Fibroblast of skin of right quadriceps (primary cell): ENCODE results near the gene THAP11.
"Not testable (repeated sequence)": the region's sequence is repeated elsewhere in the genome, so short reads cannot be mapped to it uniquely, and the experiment has no call there.

Source experiments
- DNase-seq: peaks from one replicate; pipeline ENCODE4 v3.0.0-alpha.2; 2013

THAP11 gene

DNA sequence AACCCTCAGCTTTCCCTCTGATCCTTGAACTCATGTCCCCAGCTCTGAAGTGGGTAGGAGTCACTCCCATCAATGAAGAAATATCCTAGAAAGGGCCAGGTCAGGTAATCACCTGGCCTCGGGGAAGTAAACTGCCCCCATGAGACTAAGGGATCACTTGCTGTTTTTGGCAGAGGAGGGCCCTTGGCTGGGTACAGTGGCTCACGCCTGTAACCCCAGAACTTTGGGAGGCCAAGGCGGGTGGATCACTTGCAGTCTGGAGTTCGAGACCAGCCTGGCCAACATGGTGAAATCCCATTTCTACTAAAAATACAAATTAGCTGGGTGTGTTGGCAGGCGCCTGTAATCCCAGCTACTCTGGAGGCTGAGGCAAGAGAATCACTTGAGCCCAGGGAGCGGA, 21.9 kb downstream of the THAP11 start:
- DNase-seq: not testable (repeated sequence)

DNA sequence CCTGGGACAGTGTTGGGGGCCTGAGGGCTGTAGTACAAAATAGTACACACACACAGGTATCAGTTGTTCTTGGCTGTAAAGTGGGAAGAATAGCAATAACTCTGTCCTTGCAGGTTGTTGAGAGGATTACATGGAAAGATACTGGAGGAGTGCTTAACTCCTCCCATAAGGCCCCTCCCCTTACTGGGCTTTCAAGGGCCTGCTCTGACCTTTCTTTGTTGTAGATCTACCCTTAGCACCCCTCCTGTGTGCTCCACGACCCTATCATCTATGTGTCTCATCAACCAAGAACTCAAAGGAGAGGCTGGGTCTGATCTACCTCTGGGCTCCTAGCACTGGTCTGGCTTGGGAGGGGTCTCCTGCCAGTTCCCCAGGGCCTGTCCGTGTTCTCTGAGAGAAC, 22.5 kb downstream of the THAP11 start:
- no peak for DNase-seq

DNA sequence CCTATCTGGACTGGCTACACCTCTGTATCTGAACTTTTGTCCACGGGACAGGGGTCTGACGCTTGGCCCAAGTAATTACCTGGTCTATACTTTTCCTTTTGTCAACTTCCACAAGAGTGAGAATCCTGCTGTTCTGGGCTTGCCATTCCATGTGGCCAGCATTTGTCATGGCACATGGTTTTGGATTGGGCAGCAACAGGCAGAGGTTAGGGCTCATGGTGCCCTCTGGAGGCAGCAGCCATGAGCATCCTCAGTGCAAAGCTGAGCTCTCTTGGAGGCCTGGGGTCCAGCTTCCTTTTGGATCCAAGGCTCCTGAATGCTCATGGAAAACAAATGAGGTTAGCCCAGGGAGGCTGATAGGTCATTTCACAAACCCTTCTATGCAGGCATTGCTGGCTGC, 23.2 kb downstream of the THAP11 start:
- peak; percentile 28 for DNase-seq

DNA sequence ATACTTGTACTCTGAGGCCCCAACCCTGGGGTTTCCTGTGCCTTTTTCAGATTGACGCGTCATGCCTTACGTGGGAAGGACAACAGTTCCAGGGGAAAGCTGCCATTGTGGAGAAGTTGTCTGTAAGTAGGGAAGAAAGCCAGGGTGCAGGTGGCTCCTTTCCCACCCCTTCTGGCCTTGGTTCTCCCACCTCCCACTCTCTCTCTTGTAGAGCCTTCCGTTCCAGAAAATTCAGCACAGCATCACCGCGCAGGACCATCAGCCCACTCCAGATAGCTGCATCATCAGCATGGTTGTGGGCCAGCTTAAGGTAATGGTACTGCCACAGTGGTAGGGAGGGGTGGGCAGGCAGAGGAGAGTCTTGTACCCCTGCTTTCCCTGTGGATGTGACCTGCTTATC, 26.2 kb downstream of the THAP11 start:
- no peak for DNase-seq

DNA sequence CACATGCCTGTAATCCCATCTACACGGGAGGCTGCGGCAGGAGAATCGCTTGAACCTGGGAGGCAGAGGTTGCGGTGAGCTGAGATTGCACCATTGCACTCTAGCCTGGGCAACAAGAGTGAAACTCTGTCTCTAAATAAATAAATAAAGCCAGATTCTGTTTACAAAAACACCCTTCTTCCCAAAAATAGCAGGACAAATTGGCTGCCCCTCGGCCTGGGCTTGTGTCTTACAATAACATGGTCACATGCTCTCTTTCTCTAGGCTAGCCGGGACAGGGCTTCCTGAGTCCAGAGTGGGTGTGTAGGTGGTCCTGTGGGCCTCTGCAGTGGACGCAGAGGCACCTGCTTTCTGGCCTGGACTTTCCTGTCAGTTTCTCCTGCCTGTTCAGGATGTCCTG, 27.5 kb downstream of the THAP11 start:
- no peak for DNase-seq

DNA sequence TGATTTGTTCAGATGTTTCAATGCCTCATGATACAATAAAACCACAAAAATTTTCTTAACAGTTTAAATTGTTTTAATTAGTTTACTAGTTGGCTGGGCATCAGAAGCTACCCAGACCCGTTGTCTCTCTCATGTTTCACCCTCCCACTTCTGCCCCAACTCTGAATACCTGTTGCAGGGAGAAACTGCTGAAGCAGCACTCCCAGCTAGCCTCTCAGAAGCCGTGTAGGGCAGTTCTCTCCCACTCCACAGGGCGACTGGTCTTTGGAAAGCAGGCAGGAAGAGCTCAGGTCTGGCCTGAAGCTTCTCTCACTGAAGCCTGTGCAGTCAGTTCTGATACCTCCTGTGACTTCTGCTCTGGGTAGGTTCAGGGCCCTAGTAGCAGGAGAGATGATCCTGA, 29.1 kb downstream of the THAP11 start:
- no peak for DNase-seq

DNA sequence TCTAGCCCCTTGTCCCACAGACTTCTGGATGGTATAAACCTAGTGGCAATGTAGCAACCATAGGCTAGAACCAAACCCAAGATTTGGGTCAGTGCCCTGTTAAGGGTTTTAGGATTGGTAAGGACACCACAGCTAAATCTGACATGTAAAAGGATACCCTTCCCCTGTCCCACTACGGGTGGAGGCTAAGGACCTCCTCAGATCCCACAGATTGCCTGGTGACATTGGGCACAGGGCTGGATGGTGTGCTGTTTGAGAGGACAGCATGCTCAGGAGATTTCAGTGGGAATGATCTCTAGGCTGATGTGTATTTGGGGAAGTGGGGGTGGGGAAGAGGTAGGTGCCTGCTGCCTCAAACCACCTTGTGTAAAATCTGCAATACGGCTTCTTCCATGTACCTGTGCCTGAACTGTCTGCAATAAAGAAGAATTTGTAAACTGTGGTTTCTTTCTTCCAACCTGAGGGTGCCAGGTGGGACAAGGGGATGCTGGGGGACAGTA, 30.1 kb downstream of the THAP11 start:
- DNase-seq: no peak

DNA sequence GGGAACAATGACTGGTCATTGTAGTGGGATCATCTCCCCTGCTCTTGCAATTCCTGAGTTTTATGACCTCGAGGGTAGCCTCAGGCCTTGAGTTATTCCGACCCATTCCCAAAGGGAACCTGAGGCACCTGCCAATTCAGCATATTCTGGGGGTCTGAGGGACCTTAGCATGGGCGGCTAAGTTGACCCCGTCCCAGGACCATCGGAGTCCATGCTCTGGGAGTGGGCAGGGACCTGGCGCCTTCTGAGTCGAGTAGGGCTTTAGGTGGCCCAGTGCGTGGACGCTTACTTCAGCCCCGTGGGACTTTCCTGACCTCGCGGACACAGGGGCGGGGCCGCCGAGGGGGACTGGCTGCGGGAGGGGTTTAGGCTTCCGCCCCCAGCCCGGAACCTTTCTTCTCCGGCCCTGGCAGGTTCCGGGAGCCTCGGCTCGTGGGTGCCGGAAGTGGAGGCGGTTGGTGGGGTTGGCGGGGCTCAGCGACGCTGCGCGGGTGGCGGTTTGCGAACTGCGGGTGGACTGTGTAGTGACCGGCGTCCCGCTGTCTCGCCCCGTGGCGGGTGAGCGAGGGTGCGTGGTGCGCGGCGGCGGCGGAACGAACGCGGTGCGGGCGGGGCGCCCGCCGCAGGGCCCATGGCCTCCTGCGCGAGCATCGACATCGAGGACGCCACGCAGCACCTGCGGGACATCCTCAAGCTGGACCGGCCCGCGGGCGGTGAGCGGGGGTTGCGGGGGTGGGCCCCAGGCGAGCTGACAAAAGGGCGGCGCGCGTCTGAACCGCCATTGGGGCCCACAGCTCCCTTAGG, 30.7 kb downstream of the THAP11 start, which contains the start of gene EDC4:
EDC4 (plus strand) TSS at position 422 of the 804 bp plus-strand sequence; CDS start at position 632, 210 bp downstream.
- peak; percentile 72 for DNase-seq

DNA sequence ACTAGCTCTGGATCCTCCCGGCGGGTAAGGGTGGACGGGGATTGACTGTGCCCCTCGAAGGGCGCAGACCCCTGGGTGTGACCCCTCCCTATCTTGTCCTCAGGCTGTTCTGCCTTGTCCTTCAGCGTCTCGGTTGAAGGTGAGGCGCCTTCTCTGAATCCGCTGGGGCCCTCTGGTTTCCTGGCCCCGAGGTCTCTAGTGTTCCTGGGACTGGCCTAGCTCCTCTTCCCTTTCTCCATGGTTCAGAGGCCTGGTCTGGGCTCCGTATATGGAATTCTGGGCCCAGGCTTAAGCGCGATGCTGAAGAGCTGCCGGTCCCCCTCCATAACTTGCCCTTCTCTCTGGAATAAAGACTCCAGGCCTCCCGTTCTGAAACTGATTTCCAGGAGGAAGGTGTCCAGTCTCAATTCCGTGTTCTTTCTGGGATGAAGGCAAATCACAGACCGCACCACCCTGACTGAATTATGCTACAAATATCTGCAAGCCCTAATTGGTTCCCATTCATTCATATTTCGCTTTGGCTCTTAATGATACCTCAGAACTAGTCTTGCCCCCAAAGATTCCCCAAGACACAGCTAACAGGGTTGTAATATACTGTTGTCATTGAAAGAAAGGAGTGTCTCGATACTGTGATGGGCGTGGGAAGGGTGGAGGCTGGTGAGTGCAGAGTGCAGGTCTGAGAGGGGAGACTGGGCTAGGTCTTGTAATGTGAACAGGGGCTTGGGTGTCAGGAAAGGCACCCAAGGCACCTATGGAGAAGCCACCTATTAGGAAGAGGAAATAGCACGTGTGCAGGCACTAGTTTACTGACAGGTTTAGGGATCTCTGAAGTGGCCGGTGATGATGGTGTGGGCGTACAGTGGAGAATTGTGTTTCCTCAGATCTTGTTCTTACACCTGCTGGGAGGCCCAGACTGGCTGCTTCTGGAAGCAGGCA, 31.6 kb downstream of the THAP11 start:
- no peak for DNase-seq

DNA sequence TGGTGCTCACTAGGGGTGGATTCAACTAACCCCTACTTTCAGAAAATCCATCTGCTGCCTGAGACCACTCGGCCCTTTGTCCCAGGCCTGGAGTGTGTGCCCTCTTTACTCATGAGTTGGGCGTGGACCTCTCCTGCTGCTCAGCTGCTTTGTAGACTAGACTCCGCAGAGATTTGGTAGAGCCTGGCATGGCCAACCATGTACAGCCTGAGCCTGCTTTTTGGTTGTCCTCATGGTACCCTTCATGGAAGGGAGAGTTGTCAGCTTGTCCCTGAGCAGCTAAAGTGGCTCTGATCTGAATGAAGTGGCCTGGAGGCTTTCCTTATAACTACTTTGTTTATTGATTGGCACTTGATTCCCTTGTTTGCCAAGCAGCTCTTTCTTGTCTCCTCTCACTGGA, 32.3 kb downstream of the THAP11 start:
- no peak for DNase-seq

DNA sequence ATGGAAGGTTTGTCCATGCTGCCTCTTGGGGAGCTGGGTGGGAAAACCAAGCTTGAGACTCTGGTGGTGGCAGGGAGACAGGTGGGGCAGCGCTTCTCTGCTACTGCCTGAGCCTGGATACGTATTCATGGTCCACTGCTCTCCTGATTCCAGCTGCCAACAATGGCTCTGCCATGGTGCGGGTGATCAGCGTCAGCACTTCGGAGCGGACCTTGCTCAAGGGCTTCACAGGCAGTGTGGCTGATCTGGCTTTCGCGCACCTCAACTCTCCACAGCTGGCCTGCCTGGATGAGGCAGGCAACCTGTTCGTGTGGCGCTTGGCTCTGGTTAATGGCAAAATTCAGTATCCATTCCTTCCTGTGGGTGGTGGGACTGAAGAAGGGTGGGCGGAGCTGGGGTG, 34.9 kb downstream of the THAP11 start:
- no peak for DNase-seq

DNA sequence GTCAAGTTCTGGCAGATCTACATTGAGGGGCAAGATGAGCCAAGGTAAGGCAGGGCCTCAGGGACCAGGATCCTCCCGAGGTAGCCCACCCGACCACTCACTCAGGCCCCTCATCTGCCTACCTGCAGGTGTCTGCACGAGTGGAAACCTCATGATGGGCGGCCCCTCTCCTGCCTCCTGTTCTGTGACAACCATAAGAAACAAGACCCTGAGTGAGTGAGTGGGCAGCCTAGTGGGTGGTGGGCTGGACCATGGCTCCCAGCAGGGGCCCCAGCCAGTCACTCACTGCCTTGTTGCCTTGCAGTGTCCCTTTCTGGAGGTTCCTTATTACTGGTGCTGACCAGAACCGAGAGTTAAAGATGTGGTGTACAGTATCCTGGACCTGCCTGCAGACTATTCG, 36.1 kb downstream of the THAP11 start:
- DNase-seq: no peak

DNA sequence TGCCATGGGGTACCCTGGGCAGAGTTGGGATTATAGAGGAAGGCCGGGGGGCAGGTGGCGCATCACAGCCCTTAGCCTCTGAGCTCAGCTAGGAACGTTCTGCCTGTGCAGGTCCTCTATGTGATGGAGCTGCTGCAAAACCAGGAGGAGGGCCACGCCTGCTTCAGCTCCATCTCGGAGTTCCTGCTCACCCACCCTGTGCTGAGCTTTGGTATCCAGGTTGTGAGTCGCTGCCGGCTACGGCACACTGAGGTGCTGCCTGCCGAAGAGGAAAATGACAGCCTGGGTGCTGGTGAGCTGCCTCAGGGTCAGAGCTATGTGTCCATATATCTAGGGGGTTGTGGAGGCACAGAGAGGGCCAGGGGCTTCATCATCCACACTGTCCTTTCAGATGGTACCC, 36.7 kb downstream of the THAP11 start:
- no peak for DNase-seq

DNA sequence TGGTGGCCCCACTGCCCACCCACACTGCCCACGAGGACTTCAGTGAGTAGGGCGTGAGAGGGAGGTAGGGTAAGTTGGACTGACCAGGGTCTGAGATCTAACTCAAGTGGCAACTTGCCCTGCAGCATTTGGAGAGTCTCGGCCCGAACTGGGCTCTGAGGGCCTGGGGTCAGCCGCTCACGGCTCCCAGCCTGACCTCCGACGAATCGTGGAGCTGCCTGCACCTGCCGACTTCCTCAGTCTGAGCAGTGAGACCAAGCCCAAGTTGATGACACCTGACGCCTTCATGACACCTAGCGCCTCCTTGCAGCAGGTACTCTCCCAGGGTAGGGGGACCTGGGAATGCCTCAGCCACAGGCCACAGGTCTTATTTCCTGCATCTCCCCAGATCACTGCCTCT, 37.3 kb downstream of the THAP11 start:
- no peak for DNase-seq

DNA sequence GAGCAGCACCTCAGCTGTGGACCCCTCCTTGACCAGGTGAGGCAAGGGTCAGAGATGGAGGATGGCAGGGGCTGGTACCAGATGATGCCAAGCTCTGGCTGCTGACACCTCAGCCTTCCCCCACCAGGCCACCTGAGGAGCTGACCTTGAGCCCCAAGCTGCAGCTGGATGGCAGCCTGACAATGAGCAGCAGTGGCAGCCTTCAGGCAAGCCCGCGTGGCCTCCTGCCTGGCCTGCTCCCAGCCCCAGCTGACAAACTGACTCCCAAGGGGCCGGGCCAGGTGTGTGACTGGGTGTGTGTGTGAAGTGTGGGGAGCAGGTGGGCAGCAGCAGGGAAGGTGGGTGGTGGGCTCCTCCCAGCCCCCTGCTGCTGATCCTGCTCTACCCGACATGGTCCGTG, 37.8 kb downstream of the THAP11 start:
- no peak for DNase-seq

DNA sequence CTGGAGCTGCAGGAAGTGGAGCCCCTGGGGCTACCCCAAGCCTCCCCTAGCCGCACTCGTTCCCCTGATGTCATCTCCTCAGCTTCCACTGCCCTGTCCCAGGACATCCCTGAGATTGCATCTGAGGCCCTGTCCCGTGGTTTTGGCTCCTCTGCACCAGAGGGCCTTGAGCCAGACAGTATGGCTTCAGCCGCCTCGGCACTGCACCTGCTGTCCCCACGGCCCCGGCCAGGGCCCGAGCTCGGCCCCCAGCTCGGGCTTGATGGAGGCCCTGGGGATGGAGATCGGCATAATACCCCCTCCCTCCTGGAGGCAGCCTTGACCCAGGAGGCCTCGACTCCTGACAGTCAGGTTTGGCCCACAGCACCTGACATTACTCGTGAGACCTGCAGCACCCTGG, 38.5 kb downstream of the THAP11 start:
- DNase-seq: no peak

DNA sequence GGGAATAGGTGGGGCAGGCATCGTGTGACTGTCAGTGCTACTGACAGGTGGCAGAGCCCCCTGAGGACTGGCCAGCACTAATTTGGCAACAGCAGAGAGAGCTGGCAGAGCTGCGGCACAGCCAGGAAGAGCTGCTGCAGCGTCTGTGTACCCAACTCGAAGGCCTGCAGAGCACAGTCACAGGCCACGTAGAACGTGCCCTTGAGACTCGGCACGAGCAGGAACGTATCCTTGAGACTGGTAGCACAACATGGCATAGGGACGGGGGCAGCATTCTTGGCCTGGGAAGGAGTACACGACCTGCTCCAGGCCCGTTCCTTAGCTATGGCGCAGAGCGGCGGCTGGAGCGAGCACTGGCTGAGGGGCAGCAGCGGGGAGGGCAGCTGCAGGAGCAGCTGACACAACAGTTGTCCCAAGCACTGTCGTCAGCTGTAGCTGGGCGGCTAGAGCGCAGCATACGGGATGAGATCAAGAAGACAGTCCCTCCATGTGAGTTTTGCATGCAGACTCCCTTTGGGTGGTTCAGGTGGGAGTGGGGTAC, 39.6 kb downstream of the THAP11 start:
- no peak for DNase-seq

DNA sequence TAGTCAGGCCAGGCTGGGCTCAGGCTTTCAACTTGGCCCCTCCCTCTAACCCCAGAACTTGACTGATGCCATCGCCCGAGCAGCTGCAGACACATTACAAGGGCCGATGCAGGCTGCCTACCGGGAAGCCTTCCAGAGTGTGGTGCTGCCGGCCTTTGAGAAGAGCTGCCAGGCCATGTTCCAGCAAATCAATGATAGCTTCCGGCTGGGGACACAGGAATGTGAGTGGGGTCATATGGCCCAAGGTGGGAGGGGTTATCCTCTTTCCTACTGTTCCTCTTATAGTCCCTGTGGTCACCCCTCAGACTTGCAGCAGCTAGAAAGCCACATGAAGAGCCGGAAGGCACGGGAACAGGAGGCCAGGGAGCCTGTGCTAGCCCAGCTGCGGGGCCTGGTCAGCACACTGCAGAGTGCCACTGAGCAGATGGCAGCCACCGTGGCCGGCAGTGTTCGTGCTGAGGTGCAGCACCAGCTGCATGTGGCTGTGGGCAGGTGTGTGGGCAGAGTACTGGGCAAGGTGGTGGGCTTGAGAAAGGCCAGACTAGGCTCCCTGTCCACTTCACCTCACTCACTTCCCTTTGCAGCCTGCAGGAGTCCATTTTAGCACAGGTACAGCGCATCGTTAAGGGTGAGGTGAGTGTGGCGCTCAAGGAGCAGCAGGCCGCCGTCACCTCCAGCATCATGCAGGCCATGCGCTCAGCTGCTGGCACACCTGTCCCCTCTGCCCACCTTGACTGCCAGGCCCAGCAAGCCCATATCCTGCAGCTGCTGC, 40.4 kb downstream of the THAP11 start:
- DNase-seq: no peak

DNA sequence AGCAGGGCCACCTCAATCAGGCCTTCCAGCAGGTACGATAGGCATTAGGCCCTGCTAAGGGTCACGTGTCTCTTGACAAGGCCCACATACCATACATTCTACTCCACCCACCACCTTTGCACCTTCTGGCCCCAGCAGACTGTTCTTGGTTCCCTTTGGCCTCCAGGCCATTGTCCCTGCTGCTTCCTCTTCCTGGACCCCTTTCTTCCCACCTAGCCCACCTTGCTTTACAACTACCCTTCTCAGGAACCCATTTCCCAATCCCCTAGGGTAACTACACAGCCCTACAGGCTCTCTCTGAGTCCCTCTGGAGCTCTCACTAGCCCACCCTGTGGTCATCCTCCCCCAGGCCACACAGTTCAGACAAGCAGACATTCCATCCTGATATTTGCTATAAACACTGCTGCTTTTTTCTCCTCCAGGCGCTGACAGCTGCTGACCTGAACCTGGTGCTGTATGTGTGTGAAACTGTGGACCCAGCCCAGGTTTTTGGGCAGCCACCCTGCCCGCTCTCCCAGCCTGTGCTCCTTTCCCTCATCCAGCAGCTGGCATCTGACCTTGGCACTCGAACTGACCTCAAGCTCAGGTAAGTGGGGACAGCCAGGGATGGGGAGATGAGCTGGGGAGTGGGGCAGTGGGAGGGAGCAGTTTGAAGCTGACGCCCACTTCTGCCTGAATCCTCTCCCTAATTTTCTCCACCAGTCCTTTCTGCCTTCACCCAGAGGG, 41.2 kb downstream of the THAP11 start:
- DNase-seq: no peak

DNA sequence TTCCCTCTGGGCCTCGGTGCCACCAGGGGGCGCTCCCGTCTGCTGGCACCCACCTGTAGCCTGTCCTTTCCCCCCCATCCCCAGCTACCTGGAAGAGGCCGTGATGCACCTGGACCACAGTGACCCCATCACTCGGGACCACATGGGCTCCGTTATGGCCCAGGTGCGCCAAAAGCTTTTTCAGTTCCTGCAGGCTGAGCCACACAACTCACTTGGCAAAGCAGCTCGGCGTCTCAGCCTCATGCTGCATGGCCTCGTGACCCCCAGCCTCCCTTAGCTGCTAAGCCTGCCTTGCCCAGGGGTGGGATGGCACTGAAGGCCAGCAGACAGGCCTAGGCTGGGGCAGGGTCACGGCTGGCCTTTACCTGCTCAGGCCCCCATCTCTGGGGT, 41.7 kb downstream of the THAP11 start:
- peak; percentile 21 for DNase-seq

DNA sequence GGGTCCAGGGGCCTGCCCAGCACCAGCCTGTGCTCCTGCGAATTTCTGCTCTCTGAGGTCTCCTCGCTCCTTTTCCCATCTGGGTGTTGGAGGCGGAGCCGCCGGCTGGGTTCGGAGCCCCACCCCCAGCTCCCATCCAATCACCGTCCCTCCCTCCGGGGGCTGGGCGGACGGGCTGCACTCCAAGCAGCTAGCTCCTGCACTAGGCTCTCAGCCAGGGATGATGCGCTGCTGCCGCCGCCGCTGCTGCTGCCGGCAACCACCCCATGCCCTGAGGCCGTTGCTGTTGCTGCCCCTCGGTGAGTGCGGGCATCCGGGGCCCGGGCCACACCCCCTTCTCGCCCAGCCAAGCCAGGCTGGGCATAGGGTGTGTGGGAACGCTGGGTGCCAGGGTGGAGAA, 42.6 kb downstream of the THAP11 start, which contains the start of gene NRN1L:
NRN1L (plus strand) TSS at position 202 of the 400 bp plus-strand sequence; CDS start at position 221, 19 bp downstream.
- peak; percentile 87 for DNase-seq

DNA sequence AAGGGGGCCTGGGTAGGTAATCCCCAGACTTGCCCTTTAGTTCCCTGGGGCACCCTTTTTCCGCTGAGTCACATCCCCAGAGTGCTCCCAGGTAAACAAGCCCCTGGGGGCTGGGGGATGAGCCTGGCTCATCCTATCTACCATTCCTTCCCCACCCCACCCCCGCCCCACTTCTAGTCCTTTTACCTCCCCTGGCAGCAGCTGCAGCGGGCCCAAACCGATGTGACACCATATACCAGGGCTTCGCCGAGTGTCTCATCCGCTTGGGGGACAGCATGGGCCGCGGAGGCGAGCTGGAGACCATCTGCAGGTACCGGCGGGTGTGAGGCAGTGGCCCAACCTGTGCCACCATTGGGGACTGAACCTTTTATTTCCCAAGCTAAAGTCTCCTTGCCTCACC, 43.4 kb downstream of the THAP11 start:
- DNase-seq: no peak
